Tibial nerve (tissue), 4 donors: ENCODE data around the gene ZBED4. TPM values are rescaled to one million over a fixed set of nuclear protein-coding genes. Genes with fewer than 3 reads are reported as not detected.
A peak's percentile ranks its signal among the peaks of the same experiment; 100 is the strongest.

Experiments
- DNase-seq, 2 donors: peaks; one replicate each; pipeline ENCODE4 v3.0.0-alpha.2; 2019; ENCODE audit warnings: low spot score in 2 of 2
- H3K27ac ChIP-seq, 4 donors: fragments of 200-600 bp; sonication (generic) in 3 of 4; one replicate each; pipeline ENCODE4 v1.5.1; 2017 to 2019; ENCODE audit warnings: mild to moderate bottlenecking in 1 of 4
- H3K27me3 ChIP-seq, 2 donors: fragments of 200-600 bp; sonication (generic) in 1 of 2; one replicate each; pipeline versions ENCODE4 v1.5.1 to v1.6.0; 2017 to 2019
- H3K36me3 ChIP-seq, 3 donors: fragments of 200-600 bp; sonication (generic); one replicate each; pipeline ENCODE4 v1.5.1; 2018 to 2019
- H3K4me1 ChIP-seq, 4 donors: fragments of 200-600 bp; sonication (generic) in 3 of 4; one replicate each; pipeline ENCODE4 v1.5.1; 2017 to 2019
- H3K4me3 ChIP-seq, 4 donors: fragments of 200-600 bp; sonication (generic) in 3 of 4; one replicate each; pipeline ENCODE4 v1.5.1; 2017 to 2019; ENCODE audit warnings: mild to moderate bottlenecking in 1 of 4, moderate library complexity in 1 of 4
- H3K9me3 ChIP-seq, 4 donors: fragments of 200-600 bp; sonication (generic) in 3 of 4; one replicate each; pipeline ENCODE4 v1.5.1; 2017 to 2019
- CTCF ChIP-seq, 5 experiments: fragments of 200-600 bp in 3 of 5; fragments of 450-650 bp in 2 of 5; sonication (generic) in 3 of 5; IDR thresholded peaks; one replicate each; pipeline ENCODE4 v1.5.1; 2016 to 2019; ENCODE audit warnings: antibody characterized with exemption in 5 of 5, mild to moderate bottlenecking in 3 of 5, moderate library complexity in 2 of 5
- EP300 ChIP-seq, 2 donors: sonication (generic); formaldehyde crosslinking; IDR thresholded peaks; one replicate each; pipeline ENCODE4 v1.6.1; 2017; ENCODE audit warnings: antibody characterized with exemption in 2 of 2, mild to moderate bottlenecking in 1 of 2
- POLR2A ChIP-seq, 2 donors: fragments of 450-650 bp; IDR thresholded peaks; one replicate each; pipeline ENCODE4 v1.6.1; 2017; ENCODE audit warnings: antibody characterized with exemption in 2 of 2, mild to moderate bottlenecking in 2 of 2, moderate library complexity in 2 of 2
- WGBS, 2 donors: methylation state at CpG; one replicate each; pipeline ENCODE4 v1.1.5; 2018; 5-methylcytosine and 5-hydroxymethylcytosine counted together
- total RNA-seq, 4 donors: library from RNA; depleted of rRNA; stranded (reverse); fragments of >200 nt; gene quantifications; one replicate each; pipeline ENCODE4 v1.1.0, GENCODE V29; 2016

The ZBED4 gene
- total RNA-seq, 4 donors from 2014 or later, result 5.9 to 12.3 (median 7.3) TPM

GRCh38 chr22:49934160-49934890 lies 80.7 kb downstream of the ZBED4 start:
- 60 to 77% methylated on average over 13 to 21 of the region's 24 CpGs for WGBS, 2 donors
- TF ChIP-seq EP300 (IDR thresholded peaks at IDR 0.05) (peak in 1 of 2 donors; percentile 67), CTCF (IDR thresholded peaks at IDR 0.05) (no peak), POLR2A (IDR thresholded peaks at IDR 0.05) (no peak)
- H3K4me3 ChIP-seq, result peak overlapping the region; percentile 39 to 60 (median 52)
- peak overlapping the region; percentile 91 to 98 (median 96) for H3K27ac ChIP-seq
- peak in 1 of 2 donors; percentile 37 for DNase-seq
- H3K4me1 ChIP-seq, result peaks cover 0 to 93% (median 61%) of the 10 kb centered on the region in 4 donors
- no peaks in the 10 kb centered on the region for H3K36me3 ChIP-seq
- H3K9me3 ChIP-seq, result no peaks in the 10 kb centered on the region
- H3K27me3 ChIP-seq, result no peaks in the 10 kb centered on the region

DNA sequence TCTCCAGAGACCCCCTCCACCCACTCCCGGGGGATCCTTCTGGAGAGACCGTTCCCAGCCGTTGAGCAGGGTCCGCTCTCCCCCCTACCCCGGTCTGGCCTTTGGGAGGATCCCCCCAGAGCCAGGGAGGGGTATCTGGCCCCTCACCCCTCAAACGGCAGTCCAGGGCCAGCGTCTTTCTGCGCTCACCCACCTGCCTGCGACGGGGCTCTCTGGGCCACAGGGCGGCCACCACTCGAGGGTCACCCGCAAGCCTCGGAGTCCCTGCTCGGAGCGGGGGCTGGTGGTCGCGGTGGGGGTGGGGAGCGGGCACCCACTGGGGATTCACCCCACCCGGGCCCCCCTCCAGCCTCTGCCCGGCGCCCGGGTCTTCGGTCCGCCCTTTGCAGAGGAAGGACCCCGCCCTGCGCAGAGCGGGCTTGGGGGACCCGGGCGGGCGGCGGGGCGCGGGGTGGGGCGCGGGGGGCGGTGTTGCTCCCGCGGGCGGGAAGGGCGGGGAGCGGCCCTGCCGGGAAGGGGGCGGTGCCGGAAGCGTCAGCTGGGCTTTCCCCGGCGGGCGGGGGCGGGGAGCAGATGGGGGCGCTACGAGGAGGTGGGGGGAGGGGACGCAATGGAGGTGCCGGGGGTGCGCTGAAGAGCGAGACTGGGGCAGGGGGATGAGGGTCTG lies 81.4 kb downstream of the ZBED4 start:
- WGBS, 2 donors, result 20% methylated on average over 18 of the region's 56 CpGs; no CpG with 5 or more reads in 1 of the 2 donors
- peak; percentile 62 to 78 for DNase-seq

DNA sequence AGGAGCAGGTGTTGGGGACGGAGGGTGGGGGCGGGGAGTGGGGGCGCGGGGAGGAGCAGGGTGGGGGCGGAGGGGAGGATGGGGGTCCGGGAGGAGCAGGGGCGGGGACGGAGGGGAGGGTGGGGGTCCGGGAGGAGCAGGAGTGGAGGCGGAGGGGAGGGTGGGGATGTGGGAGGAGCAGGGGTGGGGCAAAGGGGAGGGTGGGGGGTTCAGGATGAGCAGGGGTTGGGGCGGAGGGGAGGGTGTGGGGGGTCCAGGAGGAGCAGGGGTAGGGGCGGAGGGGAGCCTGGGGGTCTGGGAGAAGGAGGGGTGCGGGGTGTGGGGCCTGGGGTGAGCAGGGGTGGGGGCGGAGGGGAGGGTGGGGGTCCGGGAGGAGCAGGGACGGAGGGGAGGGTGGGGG lies 81.9 kb downstream of the ZBED4 start:
- no peaks in the 10 kb centered on the region for H3K36me3 ChIP-seq
- H3K4me3 ChIP-seq, result peak overlapping the region; percentile 39 to 60 (median 52)
- H3K27me3 ChIP-seq, result no peaks in the 10 kb centered on the region
- WGBS, 2 donors, result 10% methylated on average over 5 of the region's 16 CpGs; no CpG with 5 or more reads in 1 of the 2 donors
- H3K9me3 ChIP-seq, result no peaks in the 10 kb centered on the region
- no peak for DNase-seq
- no peak for TF ChIP-seq POLR2A (IDR thresholded peaks at IDR 0.05)
- no peak for TF ChIP-seq CTCF (IDR thresholded peaks at IDR 0.05)
- no peak for TF ChIP-seq EP300 (IDR thresholded peaks at IDR 0.05)
- peaks cover 0 to 84% (median 57%) of the 10 kb centered on the region in 4 donors for H3K4me1 ChIP-seq
- peak overlapping the region; percentile 91 to 98 (median 96) for H3K27ac ChIP-seq

More for the DNA sequence above, 81.4 kb downstream of the ZBED4 start:
- Histone ChIP-seq H3K27me3 (no peaks in the 10 kb centered on the region), H3K9me3 (no peaks in the 10 kb centered on the region), H3K27ac (peak overlapping the region; percentile 91 to 98 (median 96)), H3K36me3 (no peaks in the 10 kb centered on the region), H3K4me1 (peaks cover 0 to 89% (median 59%) of the 10 kb centered on the region in 4 donors), H3K4me3 (peak overlapping the region; percentile 39 to 60 (median 52))
- no peak for TF ChIP-seq POLR2A (IDR thresholded peaks at IDR 0.05)
- TF ChIP-seq EP300 (IDR thresholded peaks at IDR 0.05), result no peak
- TF ChIP-seq CTCF (IDR thresholded peaks at IDR 0.05), result no peak

GRCh38 chr22:49936018-49936972 lies 82.7 kb downstream of the ZBED4 start:
- no peaks in the 10 kb centered on the region for H3K9me3 ChIP-seq
- peaks cover 0 to 77% (median 52%) of the 10 kb centered on the region in 4 donors for H3K4me1 ChIP-seq
- peak; percentile 76 to 82 for DNase-seq
- peak overlapping the region; percentile 91 to 98 (median 96) for H3K27ac ChIP-seq
- no peak for TF ChIP-seq CTCF (IDR thresholded peaks at IDR 0.05)
- peak; percentile 55 to 90 for TF ChIP-seq EP300 (IDR thresholded peaks at IDR 0.05)
- TF ChIP-seq POLR2A (IDR thresholded peaks at IDR 0.05), result peak in 1 of 2 donors; percentile 32
- WGBS, 2 donors, result 7 to 12% methylated on average over 23 to 32 of the region's 52 CpGs
- H3K27me3 ChIP-seq, result no peaks in the 10 kb centered on the region
- H3K4me3 ChIP-seq, result peak overlapping the region; percentile 39 to 60 (median 52)
- H3K36me3 ChIP-seq, result no peaks in the 10 kb centered on the region
